IPS-NIHi11 (cell line): Measurements from ENCODE around the gene PICALM.
"Not testable (repeated sequence)": the region's sequence is repeated elsewhere in the genome, so short reads cannot be mapped to it uniquely, and the experiment has no call there.

ENCODE experiments used
- DNase-seq: peaks from one replicate; pipeline ENCODE4 v3.0.0; 2012; ENCODE audit warnings: mixed read lengths, low spot score

The PICALM gene

DNA sequence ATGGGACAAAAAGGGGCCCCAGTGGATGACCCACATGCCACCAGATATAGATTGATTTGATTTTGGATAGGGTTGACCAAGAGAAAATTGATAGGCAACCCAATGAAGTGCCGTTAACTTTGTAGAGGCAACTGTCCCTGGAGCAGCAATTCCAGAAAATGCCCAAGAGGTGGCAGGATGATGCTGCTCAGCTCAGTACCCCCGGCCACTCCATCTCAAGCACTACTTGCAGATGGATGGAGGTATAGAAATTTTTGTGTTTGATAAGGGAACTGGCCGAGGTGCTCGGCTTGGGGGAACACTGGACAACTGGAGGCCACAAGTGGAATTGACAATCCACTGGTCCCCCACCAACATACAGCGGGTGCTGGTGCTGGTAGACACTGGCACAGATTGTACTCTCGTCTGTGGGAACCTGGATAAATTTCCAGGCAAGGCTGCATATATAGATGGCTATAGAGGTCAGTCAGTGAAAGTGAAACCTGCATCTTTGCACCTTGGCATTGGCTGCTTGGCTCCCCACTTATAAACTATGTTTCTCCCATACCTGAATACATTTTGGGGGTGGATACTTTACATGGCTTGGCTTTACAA, 127.4 kb downstream of the PICALM start:
- peak; percentile 72 for DNase-seq

- DNase-seq = no peak
Measured at GRCh38 chr11:85939099-85940015, 129.5 kb downstream of the PICALM start.

- DNase-seq = no peak
Measured at GRCh38 chr11:85937835-85938234, 131.0 kb downstream of the PICALM start.

DNA sequence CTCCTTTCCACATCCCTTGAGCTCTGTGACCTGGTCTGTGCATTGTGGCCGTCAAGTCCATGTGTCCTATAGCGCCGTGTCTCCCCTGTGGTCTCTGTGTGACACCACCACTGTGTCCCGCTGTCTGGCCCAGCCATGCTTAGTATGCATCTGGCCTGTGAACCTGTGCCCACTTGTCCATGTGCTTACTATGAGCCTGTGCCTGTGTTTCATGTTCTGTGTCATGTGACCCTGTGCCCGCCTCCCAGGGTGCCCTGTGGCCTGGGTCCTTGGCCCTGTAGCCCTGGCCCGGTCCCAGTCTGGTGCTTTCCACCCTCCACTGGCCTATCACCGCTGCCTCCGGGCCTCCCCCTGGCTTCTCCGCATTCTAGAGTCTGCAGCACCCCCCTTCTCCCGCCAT, 133.1 kb downstream of the PICALM start:
- DNase-seq = no peak

GRCh38 chr11:85934596-85935169, 134.2 kb downstream of the PICALM start:
- no peak for DNase-seq

DNA sequence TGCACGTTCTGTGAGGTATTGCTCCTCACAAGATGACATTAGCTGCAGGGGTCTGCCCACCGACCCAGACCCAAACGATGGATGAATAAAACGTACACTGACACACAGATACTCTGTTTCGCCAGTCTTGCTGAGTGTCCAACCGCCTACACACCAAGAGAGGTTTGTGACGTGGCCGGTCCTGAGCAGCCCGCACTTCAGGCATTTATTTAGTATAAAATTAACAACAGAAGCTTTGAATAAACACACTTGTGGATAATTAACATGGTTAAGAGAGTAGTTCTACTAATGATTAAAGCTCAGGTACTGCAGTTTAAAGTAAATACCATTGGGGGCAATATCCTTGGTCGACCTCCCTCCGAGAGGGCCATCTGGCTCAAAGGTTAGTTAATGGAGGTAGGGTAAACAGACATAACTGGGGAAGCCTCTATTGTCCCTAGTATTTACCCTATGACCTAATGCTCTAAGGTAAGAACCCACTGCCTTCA, 138.0 kb downstream of the PICALM start:
- DNase-seq = no peak

DNA sequence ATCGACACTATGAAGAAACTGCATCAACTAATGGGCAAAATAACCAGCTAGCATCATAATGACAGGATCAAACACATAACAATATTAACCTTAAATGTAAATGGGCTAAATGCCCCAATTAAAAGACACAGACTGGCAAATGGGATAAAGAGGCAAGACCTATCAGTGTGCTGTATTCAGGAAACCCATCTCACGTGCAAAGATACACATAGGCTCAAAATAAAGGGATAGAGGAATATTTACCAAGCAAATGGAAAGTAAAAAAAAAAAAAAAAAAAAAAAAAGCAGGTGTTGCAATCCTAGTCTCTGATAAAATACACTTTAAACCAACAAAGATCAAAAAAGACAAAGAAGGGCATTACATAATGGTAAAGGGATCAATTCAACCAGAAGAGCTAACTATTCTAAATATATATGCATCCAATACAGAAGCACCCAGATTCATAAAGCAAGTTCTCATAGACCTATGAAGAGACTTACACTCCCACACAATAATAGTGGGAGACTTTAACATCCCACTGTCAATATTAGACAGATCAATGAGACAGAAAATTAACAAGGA, 142.2 kb downstream of the PICALM start:
- not testable (repeated sequence) for DNase-seq

GRCh38 chr11:85923455-85923854, 145.4 kb downstream of the PICALM start:
- DNase-seq = no peak

GRCh38 chr11:85922367-85922766, 146.5 kb downstream of the PICALM start:
- no peak for DNase-seq

- DNase-seq = no peak
Measured at GRCh38 chr11:85918910-85919794, 149.7 kb downstream of the PICALM start.

GRCh38 chr11:85914425-85914824, 154.5 kb downstream of the PICALM start:
- DNase-seq = no peak

DNA sequence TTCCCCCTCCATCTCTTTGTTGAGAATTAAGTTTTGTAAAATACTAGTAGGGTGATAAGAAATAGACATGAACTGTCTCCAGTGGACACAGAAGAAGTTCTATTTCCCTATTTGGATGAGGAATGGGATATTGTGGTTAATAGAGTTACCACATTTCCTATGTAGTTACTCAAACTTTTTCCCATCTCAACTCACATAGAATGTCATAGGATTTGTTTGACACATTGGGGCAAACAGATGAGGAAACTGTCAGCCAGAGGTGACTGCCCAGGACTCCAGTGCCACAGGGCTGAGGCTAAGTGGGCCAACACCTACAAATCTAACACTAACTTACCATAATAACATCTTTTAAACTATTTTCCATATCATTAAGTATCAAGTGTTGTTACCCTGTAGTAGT, 155.4 kb downstream of the PICALM start:
- DNase-seq = no peak

DNA sequence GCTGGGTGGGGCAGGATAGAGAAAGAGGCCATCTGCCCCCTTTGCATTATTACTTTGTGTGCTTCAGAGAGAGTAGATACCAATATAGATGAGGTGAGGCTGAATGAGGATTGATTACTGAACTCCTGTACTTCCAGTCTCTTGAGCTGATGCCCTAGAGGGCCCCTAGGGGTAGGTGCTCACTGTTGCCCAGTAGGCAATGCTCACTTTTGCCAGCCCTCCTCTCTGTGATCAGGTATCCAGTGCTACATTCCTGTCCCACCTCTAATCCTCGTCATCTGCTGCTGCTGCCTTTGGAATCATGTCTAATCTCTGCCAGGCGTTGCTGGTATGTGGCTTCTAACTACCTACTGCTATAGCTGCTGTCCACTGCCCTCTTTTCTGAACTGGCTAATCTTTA, 156.5 kb downstream of the PICALM start:
- DNase-seq = no peak
